ENCODE measurements around the gene KRTAP10-4. TPM values are rescaled to one million over a fixed set of nuclear protein-coding genes. Genes with fewer than 3 reads are reported as not detected.

The KRTAP10-4 gene
- polyA plus RNA-seq, 2 of the 4 experiments (the other 2 are of a cell fraction): not detected

- TF ChIP-seq EP300 (IDR thresholded peaks at IDR 0.05): no peak
- no peak for TF ChIP-seq HOXB5 (CRISPR knock-in tag; IDR thresholded peaks at IDR 0.05)
- no peak for TF ChIP-seq EHF (CRISPR knock-in tag; IDR thresholded peaks at IDR 0.05)
- no peak for TF ChIP-seq HMGXB4 (CRISPR knock-in tag; IDR thresholded peaks at IDR 0.05; ENCODE audit: borderline replicate concordance)
- TF ChIP-seq CHD2 (IDR thresholded peaks at IDR 0.05; ENCODE audit: low read length, partially characterized antibody): no peak
- TF ChIP-seq POLR2AphosphoS2 (conservative IDR thresholded peaks at IDR 0.05; ENCODE audit: low read length): no peak
- no peak for TF ChIP-seq POLR2A (IDR thresholded peaks at IDR 0.05; ENCODE audit: low read length)
- no peak for TF ChIP-seq TP53 (CRISPR knock-in tag; IDR thresholded peaks at IDR 0.05)
- TF ChIP-seq PBX3 (IDR thresholded peaks at IDR 0.05): no peak
- no peak for TF ChIP-seq GATA3 (IDR thresholded peaks at IDR 0.05; ENCODE audit: borderline replicate concordance)
- FAIRE-seq (no peak), DNase-seq (ENCODE audit: low read depth in 1 of 2, low spot score in 1 of 2) (no peak), ATAC-seq (no peak)
- H3K4me1 ChIP-seq: no peaks in the 10 kb centered on the region
- H3K9me3 ChIP-seq: peaks cover 5% of the 10 kb centered on the region; the same call in 1 of the 3 replicates
- CTCF ChIA-PET: no interaction called here
- H3K27ac ChIP-seq: no peak overlapping the region
- H3K4me3 ChIP-seq: no peak overlapping the region
- POLR2A ChIA-PET: no interaction called here
- no peak overlapping the region for H3K4me2 ChIP-seq
- 24% methylated on average over 5 of the region's 13 CpGs for WGBS (ENCODE audit: missing lambda C conversion rate)
Observed at GRCh38 chr21:44612669-44613229, 39.2 kb downstream of the KRTAP10-4 start.

- H3K4me1 ChIP-seq: no peaks in the 10 kb centered on the region
- peaks cover 5% of the 10 kb centered on the region; the same call in 1 of the 3 replicates for H3K9me3 ChIP-seq
- TF ChIP-seq EHF (CRISPR knock-in tag; IDR thresholded peaks at IDR 0.05) (no peak), CHD4 (IDR thresholded peaks at IDR 0.05; ENCODE audit: borderline replicate concordance) (no peak), NPAS2 (CRISPR knock-in tag; IDR thresholded peaks at IDR 0.05; ENCODE audit: borderline replicate concordance) (no peak), HOXB5 (CRISPR knock-in tag; IDR thresholded peaks at IDR 0.05) (no peak), HOXB13 (CRISPR knock-in tag; IDR thresholded peaks at IDR 0.05; ENCODE audit: low read depth) (no peak), JUN (IDR thresholded peaks at IDR 0.05) (no peak), CHD2 (IDR thresholded peaks at IDR 0.05; ENCODE audit: low read length, partially characterized antibody) (no peak), SMC3 (IDR thresholded peaks at IDR 0.05) (no peak), RAD21 (conservative IDR thresholded peaks at IDR 0.05 in 1 of 2, IDR thresholded peaks at IDR 0.05 in 1 of 2) (no peak), HES2 (IDR thresholded peaks at IDR 0.05) (no peak), SREBF2 (IDR thresholded peaks at IDR 0.05) (no peak), HDAC2 (IDR thresholded peaks at IDR 0.05) (no peak), MYC (IDR thresholded peaks at IDR 0.05; ENCODE audit: borderline replicate concordance, low read length) (no peak), MAFK (IDR thresholded peaks at IDR 0.05; ENCODE audit: partially characterized antibody) (no peak), USF2 (IDR thresholded peaks at IDR 0.05) (no peak)
- ChIA-PET CTCF (no interaction called here), POLR2A (no interaction called here)
- H3K27ac ChIP-seq: no peak overlapping the region
- WGBS (ENCODE audit: missing lambda C conversion rate): 65% methylated on average over 17 of the region's 26 CpGs
- no peak overlapping the region for H3K4me3 ChIP-seq
- no peak overlapping the region for H3K4me2 ChIP-seq
- no peak for DNase-seq (ENCODE audit: low read depth in 1 of 2, low spot score in 1 of 2)
- no peak for ATAC-seq
- FAIRE-seq: no peak
Observed at GRCh38 chr21:44613386-44614155, 40.0 kb downstream of the KRTAP10-4 start.

All from A549 (cell line).